NCI-H345 treated with DMSO at 0.1 percent for 48 hours (cell line): Measurements from ENCODE around the gene TGM6.

Experiments
- DNase-seq: peaks from one replicate; lab custom pipeline; 2025; ENCODE audit not compliant: unreplicated experiment; lab: John Stamatoyannopoulos, UW

Gene TGM6

GRCh38 chr20:2480381-2480780 is 99.7 kb downstream of the TGM6 start:
- DNase-seq, result no peak
